ENCODE measurements around the gene KRT39.

DNA sequence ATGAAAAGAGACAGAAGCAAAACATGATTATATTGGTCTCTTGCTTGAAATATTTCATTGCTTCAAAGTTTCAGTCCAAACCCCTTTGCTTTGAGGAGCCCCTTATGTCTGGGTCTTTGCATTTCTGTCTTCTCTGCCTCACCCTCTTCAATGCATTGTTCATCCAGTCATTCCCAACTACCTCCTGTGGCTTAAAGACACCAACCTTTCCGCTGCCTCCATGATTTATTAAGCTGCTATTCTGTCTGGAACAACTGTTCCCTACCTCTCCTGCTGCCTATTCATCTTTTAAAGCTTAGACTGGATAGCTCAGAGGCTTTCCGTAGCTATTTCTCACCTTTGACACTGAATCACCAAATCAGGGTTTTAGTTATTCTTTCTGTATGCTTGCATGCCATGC lies 30.6 kb upstream of the KRT39 start:
- TF ChIP-seq, protein P1, sequence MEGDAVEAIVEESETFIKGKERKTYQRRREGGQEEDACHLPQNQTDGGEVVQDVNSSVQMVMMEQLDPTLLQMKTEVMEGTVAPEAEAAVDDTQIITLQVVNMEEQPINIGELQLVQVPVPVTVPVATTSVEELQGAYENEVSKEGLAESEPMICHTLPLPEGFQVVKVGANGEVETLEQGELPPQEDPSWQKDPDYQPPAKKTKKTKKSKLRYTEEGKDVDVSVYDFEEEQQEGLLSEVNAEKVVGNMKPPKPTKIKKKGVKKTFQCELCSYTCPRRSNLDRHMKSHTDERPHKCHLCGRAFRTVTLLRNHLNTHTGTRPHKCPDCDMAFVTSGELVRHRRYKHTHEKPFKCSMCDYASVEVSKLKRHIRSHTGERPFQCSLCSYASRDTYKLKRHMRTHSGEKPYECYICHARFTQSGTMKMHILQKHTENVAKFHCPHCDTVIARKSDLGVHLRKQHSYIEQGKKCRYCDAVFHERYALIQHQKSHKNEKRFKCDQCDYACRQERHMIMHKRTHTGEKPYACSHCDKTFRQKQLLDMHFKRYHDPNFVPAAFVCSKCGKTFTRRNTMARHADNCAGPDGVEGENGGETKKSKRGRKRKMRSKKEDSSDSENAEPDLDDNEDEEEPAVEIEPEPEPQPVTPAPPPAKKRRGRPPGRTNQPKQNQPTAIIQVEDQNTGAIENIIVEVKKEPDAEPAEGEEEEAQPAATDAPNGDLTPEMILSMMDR (IDR thresholded peaks at IDR 0.05; ENCODE audit: poor library complexity): no peak
- no peak for TF ChIP-seq EZH2 (IDR thresholded peaks at IDR 0.05; ENCODE audit: borderline replicate concordance)
